HG03103 (cell line): ENCODE results near the gene IKZF5.

ENCODE experiments used
- ATAC-seq: cut with Tn5 transposase; IDR thresholded peaks from one replicate; pipeline ENCODE4 v1.9.1; 2021; ENCODE audit warnings: low read depth; ENCODE audit not compliant: unreplicated experiment

IKZF5 gene

GRCh38 chr10:123008355-123009104 lies at the start of gene IKZF5, which contains the start of gene ACADSB:
Gene IKZF5, minus strand, starts transcription at chr10:123008795. Its CDS starts 10,170 bp downstream, at chr10:122998625.
Gene ACADSB, plus strand, starts transcription at chr10:123009006. Its CDS starts 24 bp downstream, at chr10:123009030.
- peak; percentile 73 for ATAC-seq

GRCh38 chr10:123057968-123058367 lies 49.4 kb upstream of the IKZF5 start:
- no peak for ATAC-seq

GRCh38 chr10:123045961-123046731 lies 37.6 kb upstream of the IKZF5 start:
- ATAC-seq: no peak

GRCh38 chr10:123044391-123044790 lies 35.8 kb upstream of the IKZF5 start:
- ATAC-seq: no peak

- peak; percentile 79 for ATAC-seq
These were observed 34.9 kb upstream of the IKZF5 start for GRCh38 chr10:123043409-123043925.

GRCh38 chr10:123042708-123043408 lies 34.3 kb upstream of the IKZF5 start:
- ATAC-seq: no peak

- no peak for ATAC-seq
These were observed 31.0 kb upstream of the IKZF5 start for GRCh38 chr10:123039632-123039930.

GRCh38 chr10:123038782-123039631 lies 30.4 kb upstream of the IKZF5 start:
- ATAC-seq: no peak

- no peak for ATAC-seq
These were observed 27.0 kb upstream of the IKZF5 start for GRCh38 chr10:123035467-123036086.

- ATAC-seq: no peak
These were observed 25.7 kb upstream of the IKZF5 start for GRCh38 chr10:123034332-123034731.

- ATAC-seq: no peak
These were observed 22.5 kb upstream of the IKZF5 start for GRCh38 chr10:123031124-123031523.

- no peak for ATAC-seq
These were observed 19.3 kb upstream of the IKZF5 start for GRCh38 chr10:123027861-123028260.

GRCh38 chr10:123026302-123026701 lies 17.7 kb upstream of the IKZF5 start:
- no peak for ATAC-seq

GRCh38 chr10:123024540-123024939 lies 15.9 kb upstream of the IKZF5 start:
- no peak for ATAC-seq

- ATAC-seq: no peak
These were observed 12.9 kb upstream of the IKZF5 start for GRCh38 chr10:123021517-123021916.

- ATAC-seq: no peak
These were observed 11.5 kb upstream of the IKZF5 start for GRCh38 chr10:123019941-123020703.

- ATAC-seq: no peak
These were observed 10.7 kb upstream of the IKZF5 start for GRCh38 chr10:123019264-123019663.

GRCh38 chr10:123018531-123018930 lies 9.9 kb upstream of the IKZF5 start:
- no peak for ATAC-seq
